Raji (cell line): ENCODE measurements around the gene TRIM5.

Source experiments
- POLR2A ChIP-seq: IDR thresholded peaks from 2 replicates; pipeline ENCODE4 v1.6.1; 2011; ENCODE audit warnings: low read depth, low read length, control low read depth; ENCODE audit not compliant: insufficient read depth

Gene TRIM5

GRCh38 chr11:5690216-5690615 is 5.3 kb upstream of the TRIM5 start:
- TF ChIP-seq POLR2A: no peak

GRCh38 chr11:5689551-5689983 is 4.7 kb upstream of the TRIM5 start, which contains the start of gene TRIM22:
TRIM22 (plus strand) TSS chr11:5689790; CDS start chr11:5696233, 6,443 bp downstream.
- 0 out of 2 replicates have a peak, but pooled peaks have one; percentile 28 for TF ChIP-seq POLR2A

- TF ChIP-seq POLR2A: no peak
Measured at GRCh38 chr11:5688482-5688881, 3.6 kb upstream of the TRIM5 start.

GRCh38 chr11:5686426-5686825 is 1.6 kb upstream of the TRIM5 start:
- no peak for TF ChIP-seq POLR2A

- no peak for TF ChIP-seq POLR2A
Measured at GRCh38 chr11:5684036-5684645, 733 bp downstream of the TRIM5 start.

GRCh38 chr11:5679811-5680210 is 5.1 kb downstream of the TRIM5 start:
- no peak for TF ChIP-seq POLR2A

GRCh38 chr11:5674391-5674790 is 10.5 kb downstream of the TRIM5 start:
- no peak for TF ChIP-seq POLR2A

GRCh38 chr11:5671831-5672230 is 13.0 kb downstream of the TRIM5 start:
- no peak for TF ChIP-seq POLR2A

GRCh38 chr11:5666402-5666793 is 18.5 kb downstream of the TRIM5 start:
- TF ChIP-seq POLR2A: no peak

- no peak for TF ChIP-seq POLR2A
Measured at GRCh38 chr11:5665746-5666401, 19.0 kb downstream of the TRIM5 start.

GRCh38 chr11:5665051-5665570 is 19.8 kb downstream of the TRIM5 start:
- no peak for TF ChIP-seq POLR2A

- no peak for TF ChIP-seq POLR2A
Measured at GRCh38 chr11:5663511-5663910, 21.4 kb downstream of the TRIM5 start.

GRCh38 chr11:5658318-5658717 is 26.6 kb downstream of the TRIM5 start:
- no peak for TF ChIP-seq POLR2A

GRCh38 chr11:5655474-5655873 is 29.4 kb downstream of the TRIM5 start:
- TF ChIP-seq POLR2A: no peak

- no peak for TF ChIP-seq POLR2A
Measured at GRCh38 chr11:5646139-5646538, 38.7 kb downstream of the TRIM5 start.

GRCh38 chr11:5643585-5643984 is 41.3 kb downstream of the TRIM5 start:
- no peak for TF ChIP-seq POLR2A
